ENCODE results near the gene ALDH7A1.

ALDH7A1 gene

GRCh38 chr5:126509339-126509738 lies 85.7 kb downstream of the ALDH7A1 start:
- FAIRE-seq (no peak), DNase-seq (ENCODE audit: low spot score) (no peak)

- DNase-seq (ENCODE audit: low spot score) (no peak), FAIRE-seq (no peak)
These were observed 86.1 kb downstream of the ALDH7A1 start for GRCh38 chr5:126508962-126509279.

- FAIRE-seq (no peak), DNase-seq (ENCODE audit: low spot score) (no peak)
These were observed 86.6 kb downstream of the ALDH7A1 start for GRCh38 chr5:126508251-126508961.

- no peak for FAIRE-seq
These were observed 88.9 kb downstream of the ALDH7A1 start for GRCh38 chr5:126506079-126506478.

GRCh38 chr5:126503602-126504104 lies 91.4 kb downstream of the ALDH7A1 start:
- FAIRE-seq: no peak
- DNase-seq (ENCODE audit: low spot score): peak; percentile 54

More at GRCh38 chr5:126506079-126506478, 88.9 kb downstream of the ALDH7A1 start:
- no peak for DNase-seq (ENCODE audit: low spot score)

- no peak for DNase-seq (ENCODE audit: low spot score)
- no peak for FAIRE-seq
These were observed 93.6 kb downstream of the ALDH7A1 start for GRCh38 chr5:126501448-126501847.

GRCh38 chr5:126499853-126500342 lies 95.1 kb downstream of the ALDH7A1 start:
- DNase-seq (ENCODE audit: low spot score) (peak; percentile 13), FAIRE-seq (no peak)

GRCh38 chr5:126499278-126499677 lies 95.7 kb downstream of the ALDH7A1 start:
- FAIRE-seq: no peak
- DNase-seq (ENCODE audit: low spot score): no peak

- FAIRE-seq (no peak), DNase-seq (ENCODE audit: low spot score) (no peak)
These were observed 97.5 kb downstream of the ALDH7A1 start for GRCh38 chr5:126497506-126497905.

- no peak for FAIRE-seq
- no peak for DNase-seq (ENCODE audit: low spot score)
These were observed 100.6 kb downstream of the ALDH7A1 start for GRCh38 chr5:126494393-126494792.

GRCh38 chr5:126492939-126493338 lies 102.1 kb downstream of the ALDH7A1 start:
- FAIRE-seq (no peak), DNase-seq (ENCODE audit: low spot score) (no peak)

- DNase-seq (ENCODE audit: low spot score) (no peak), FAIRE-seq (no peak)
These were observed 104.7 kb downstream of the ALDH7A1 start for GRCh38 chr5:126490167-126490940.

GRCh38 chr5:126488443-126489065 lies 106.5 kb downstream of the ALDH7A1 start:
- DNase-seq (ENCODE audit: low spot score) (no peak), FAIRE-seq (no peak)

- FAIRE-seq (no peak), DNase-seq (ENCODE audit: low spot score) (no peak)
These were observed 107.4 kb downstream of the ALDH7A1 start for GRCh38 chr5:126487596-126487995.

GRCh38 chr5:126486332-126486731 lies 108.7 kb downstream of the ALDH7A1 start:
- DNase-seq (ENCODE audit: low spot score) (no peak), FAIRE-seq (no peak)

GRCh38 chr5:126484253-126484652 lies 110.8 kb downstream of the ALDH7A1 start:
- no peak for DNase-seq (ENCODE audit: low spot score)
- FAIRE-seq: no peak

- FAIRE-seq: no peak
- no peak for DNase-seq (ENCODE audit: low spot score)
These were observed 111.9 kb downstream of the ALDH7A1 start for GRCh38 chr5:126483156-126483555.

- no peak for FAIRE-seq
These were observed 112.4 kb downstream of the ALDH7A1 start for GRCh38 chr5:126482591-126482990.

GRCh38 chr5:126481243-126481642 lies 113.8 kb downstream of the ALDH7A1 start:
- FAIRE-seq: no peak
- DNase-seq (ENCODE audit: low spot score): no peak

More at GRCh38 chr5:126482591-126482990, 112.4 kb downstream of the ALDH7A1 start:
- DNase-seq (ENCODE audit: low spot score): no peak

Data from RCC 7860 (cell line).